Endothelial cell of umbilical vein (primary cell): ENCODE results near the gene CD74. TPM values are rescaled to one million over a fixed set of nuclear protein-coding genes. Genes with fewer than 3 reads are reported as not detected.

ENCODE experiments used
- BruUV-seq: library from RNA; stranded (reverse); fragments of 400-500 nt; replicated peaks from 2 replicates; lab custom pipeline; 2021; lab: Mats Ljungman, UMichigan
- CTCF ChIA-PET: fragments of 300-600, 350-600 bp; sonication (Branson Sonifier 250); formaldehyde crosslinking; loops from one replicate; lab custom pipeline; 2021; ENCODE audit warnings: antibody characterized with exemption, inconsistent platforms; lab: Charles Lee
- POLR2A ChIA-PET: fragments of 300-600, 350-600 bp; sonication (Branson Sonifier 250); formaldehyde crosslinking; loops from one replicate; lab custom pipeline; 2021; ENCODE audit warnings: antibody characterized with exemption, inconsistent platforms; lab: Charles Lee
- DNase-seq: peaks from one replicate; pipeline ENCODE4 v3.0.0-alpha.2; 2011; ENCODE audit warnings: low read depth, low spot score
- FAIRE-seq: peaks from 2 replicates; lab custom pipeline; 2011; peaks lifted over from hg19 to GRCh38; lab: Jason Lieb, UNC
- H2AFZ ChIP-seq: 2 replicates; pipeline ENCODE4 v1.6.0; 2012; ENCODE audit warnings: low read depth, low read length, control low read depth, inconsistent platforms
- H3K27ac ChIP-seq: 2 replicates; pipeline ENCODE4 v1.5.1; 2011; ENCODE audit warnings: low read depth, mild to moderate bottlenecking, control low read depth, low read length, moderate library complexity; ENCODE audit not compliant: insufficient read depth
- H3K27me3 ChIP-seq, 2 experiments: 2 replicates each; pipeline versions ENCODE4 v1.6.0 to v1.6.1; 2011; ENCODE audit warnings: low read length in 2 of 2, mixed read lengths in 1 of 2; ENCODE audit not compliant: control insufficient read depth in 2 of 2, insufficient read depth in 2 of 2
- H3K36me3 ChIP-seq, 2 experiments: 2 replicates in 1 of 2; 3 replicates in 1 of 2; pipeline ENCODE4 v1.5.1; 2011; ENCODE audit warnings: low read length in 2 of 2, mild to moderate bottlenecking in 1 of 2, moderate library complexity in 1 of 2; ENCODE audit not compliant: control insufficient read depth in 2 of 2, insufficient read depth in 2 of 2; ENCODE audit errors: extremely low read depth in 1 of 2
- H3K4me1 ChIP-seq: 3 replicates; pipeline ENCODE4 v1.5.1; 2011; ENCODE audit warnings: mild to moderate bottlenecking, low read length; ENCODE audit not compliant: control insufficient read depth, insufficient read depth; ENCODE audit errors: extremely low read depth
- H3K4me2 ChIP-seq: 2 replicates; pipeline ENCODE4 v1.6.1; 2011; ENCODE audit warnings: low read length, control low read depth, mixed read lengths; ENCODE audit not compliant: insufficient read depth
- H3K4me3 ChIP-seq, 3 experiments: fragments of 200-600 bp in 1 of 3; sonication (generic), shearing (Covaris generic) in 1 of 3; replicated peaks in 1 of 3; 2 replicates each; pipeline ENCODE4 v1.5.1; 2011 to 2016; ENCODE audit warnings: control low read depth in 3 of 3, low read length in 3 of 3, mild to moderate bottlenecking in 2 of 3, inconsistent platforms in 1 of 3, low read depth in 1 of 3, moderate library complexity in 1 of 3; ENCODE audit not compliant: insufficient read depth in 1 of 3
- H3K79me2 ChIP-seq: 2 replicates; pipeline ENCODE4 v1.6.0; 2012; ENCODE audit warnings: low read length, inconsistent platforms; ENCODE audit not compliant: control insufficient read depth, insufficient read depth
- H3K9ac ChIP-seq: replicated peaks from 2 replicates; pipeline ENCODE3; 2011; ENCODE audit warnings: low read length, control low read depth; ENCODE audit not compliant: insufficient read depth; ENCODE audit errors: extremely low read depth
- H3K9me1 ChIP-seq: replicated peaks from 3 replicates; pipeline ENCODE4 v1.6.0; 2011; ENCODE audit warnings: mild to moderate bottlenecking, low read length; ENCODE audit not compliant: control insufficient read depth, insufficient read depth; ENCODE audit errors: extremely low read depth
- H3K9me3 ChIP-seq: replicated peaks from 2 replicates; pipeline ENCODE4 v1.5.1; 2012; ENCODE audit warnings: low read length, inconsistent platforms; ENCODE audit not compliant: control insufficient read depth, insufficient read depth
- H4K20me1 ChIP-seq: replicated peaks from 2 replicates; pipeline ENCODE3; 2011; ENCODE audit warnings: mild to moderate bottlenecking, low read length; ENCODE audit not compliant: control insufficient read depth, insufficient read depth; ENCODE audit errors: extremely low read depth
- EZH2 ChIP-seq: IDR thresholded peaks from 2 replicates; pipeline ENCODE4 v1.6.1; 2012; ENCODE audit warnings: borderline replicate concordance, low read depth, mild to moderate bottlenecking, moderate library complexity, low read length, inconsistent platforms; ENCODE audit not compliant: severe bottlenecking
- JUN ChIP-seq: IDR thresholded peaks from 2 replicates; pipeline ENCODE4 v1.6.1; 2011; ENCODE audit warnings: borderline replicate concordance, low read depth; ENCODE audit not compliant: insufficient read length, insufficient read depth
- POLR2A ChIP-seq: IDR thresholded peaks from 2 replicates; pipeline ENCODE4 v1.6.1; 2012; ENCODE audit warnings: low read depth, mild to moderate bottlenecking, control low read depth, low read length
- dilution Hi-C: fragments of 300-500 bp; cut with MboI; formaldehyde crosslinking; loops from one replicate; pipeline ENCODE4 v1.15.0; 2019; ENCODE audit warnings: low sequenced_read_pairs; ENCODE audit not compliant: extremely low pct_ligation_motif_present
- intact Hi-C: fragments of 100-400 bp; cut with micrococcal nuclease; formaldehyde crosslinking; loops from one replicate; pipeline ENCODE4 v1.10.0; 2022
- polyA plus RNA-seq, 4 experiments: library from polyadenylated mRNA; depleted of rRNA in 3 of 4; stranded (reverse) in 3 of 4; unstranded in 1 of 4; fragments of >200 nt; gene quantifications; 2 replicates each; pipeline versions ENCODE4 v1.2.1 to v1.2.3, GENCODE V29; 2011 to 2012; ENCODE audit warnings: missing spikeins in 1 of 4
- total RNA-seq: library from RNA; stranded (reverse); gene quantifications from 2 replicates; pipeline ENCODE4 v1.2.3, GENCODE V29; 2021

CD74 gene
- total and polyA plus RNA-seq, 2 donors (not counting 3 experiments of a cell fraction or from before 2014, with no cell fraction given): 0.62 to 1.3 TPM

DNA sequence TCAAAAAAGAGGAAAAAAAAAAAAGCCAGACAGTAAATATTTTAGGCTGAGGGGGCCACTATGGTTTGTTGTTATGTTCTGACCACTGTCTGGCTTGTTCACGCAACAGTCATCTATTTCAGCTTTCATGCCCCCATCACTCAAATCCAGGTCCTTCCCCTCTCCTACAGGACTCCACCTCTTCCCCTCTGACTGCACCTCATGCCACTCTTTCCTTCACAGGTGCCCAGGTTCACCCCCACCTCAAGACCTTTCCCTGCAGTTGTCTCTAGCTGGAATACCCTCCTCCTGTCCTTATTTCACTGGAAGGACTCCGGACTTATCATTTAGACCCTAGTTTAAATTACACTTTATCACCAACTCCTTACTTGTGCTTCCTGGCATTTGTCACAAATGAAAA lies 33.4 kb upstream of the CD74 start:
- no peaks in the 10 kb centered on the region for H3K9me1 ChIP-seq
- POLR2A ChIA-PET: no interaction called here
- H3K27me3 ChIP-seq: no peaks in the 10 kb centered on the region
- FAIRE-seq: no peak
- H3K36me3 ChIP-seq: peaks cover 43% of the 10 kb centered on the region in 2 experiments
- H2AFZ ChIP-seq: no peak overlapping the region
- DNase-seq: no peak
- BruUV-seq: no TSS peak
- CTCF ChIA-PET: interaction anchor here (0.7 to 1.1 kb wide), 2 partner anchors 10 to 346 kb away, joined by 3 read pairs; no protein-coding TSS in a partner anchor
- no peak overlapping the region for H3K9ac ChIP-seq
- TF ChIP-seq JUN: no peak
- H3K4me2 ChIP-seq: no peak overlapping the region
- intact Hi-C loops (no loop called here), dilution Hi-C loops (no loop called here)
- H3K79me2 ChIP-seq: peaks cover 41% of the 10 kb centered on the region
- peaks cover 4% of the 10 kb centered on the region for H4K20me1 ChIP-seq
- H3K4me1 ChIP-seq: peaks cover 28% of the 10 kb centered on the region
- no peak overlapping the region for H3K4me3 ChIP-seq
- no peaks in the 10 kb centered on the region for H3K9me3 ChIP-seq
- H3K27ac ChIP-seq: no peak overlapping the region

DNA sequence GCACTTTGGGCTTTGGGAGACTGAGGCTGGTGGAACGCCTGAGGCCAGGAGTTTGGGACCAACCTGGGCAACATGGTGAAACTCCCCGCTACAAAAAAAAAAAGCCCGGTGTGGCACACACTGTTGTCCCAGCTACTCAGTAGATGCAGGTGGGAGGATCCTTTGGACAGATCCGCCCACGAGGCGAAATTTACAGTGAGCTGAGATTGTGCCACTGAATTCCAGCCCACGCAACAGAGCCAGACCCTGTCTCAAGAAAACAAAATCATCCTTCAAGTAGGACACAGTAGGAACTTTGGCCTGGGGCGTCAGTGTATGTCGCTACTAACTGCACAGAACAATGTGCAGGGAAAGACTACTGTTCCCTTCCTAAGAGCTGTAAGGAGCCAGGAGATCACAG lies 32.1 kb upstream of the CD74 start:
- Histone ChIP-seq H3K9me1 (no peaks in the 10 kb centered on the region), H3K9ac (no peak overlapping the region), H4K20me1 (peaks cover 4% of the 10 kb centered on the region), H2AFZ (no peak overlapping the region), H3K27ac (no peak overlapping the region), H3K79me2 (peaks cover 41% of the 10 kb centered on the region), H3K4me1 (peaks cover 28% of the 10 kb centered on the region), H3K4me2 (no peak overlapping the region), H3K4me3 (no peak overlapping the region), H3K27me3 (no peaks in the 10 kb centered on the region), H3K9me3 (no peaks in the 10 kb centered on the region), H3K36me3 (peaks cover 43% of the 10 kb centered on the region in 2 experiments)
- TF ChIP-seq EZH2 (no peak), POLR2A (peak; percentile 13)
- FAIRE-seq: no peak
- BruUV-seq: no TSS peak
- POLR2A ChIA-PET: no interaction called here
- CTCF ChIA-PET: no interaction called here
- dilution Hi-C loops: no loop called here
- no peak for DNase-seq
- intact Hi-C loops: no loop called here
